Measurements from ENCODE around the gene KIF20A.

KIF20A gene

GRCh38 chr5:138230981-138231589, 52.2 kb downstream of the KIF20A start:
- no peak overlapping the region for H3K9ac ChIP-seq (ENCODE audit: low read length)
- no peak for TF ChIP-seq EZH2phosphoT487 (IDR thresholded peaks at IDR 0.05; ENCODE audit: low read length)
- TF ChIP-seq CTCF (IDR thresholded peaks at IDR 0.05; ENCODE audit: low read length), result no peak
- no peak for TF ChIP-seq EZH2 (optimal IDR thresholded peaks at IDR 0.05; ENCODE audit: low read depth, low read length)
- H4K20me1 ChIP-seq (ENCODE audit: insufficient read depth, low read length), result no peaks in the 10 kb centered on the region
- H3K9me2 ChIP-seq (replicated peaks; ENCODE audit: insufficient read depth, low read length), result no peaks in the 10 kb centered on the region
- H3K79me2 ChIP-seq (ENCODE audit: low read length), result no peaks in the 10 kb centered on the region
- H3K4me3 ChIP-seq (ENCODE audit: low read length), result no peak overlapping the region
- no peaks in the 10 kb centered on the region for H3F3A ChIP-seq (ENCODE audit: insufficient read depth, low read length)
- no peaks in the 10 kb centered on the region for H3K27me3 ChIP-seq (replicated peaks; ENCODE audit: insufficient read depth, low read length)
- no peaks in the 10 kb centered on the region for H3K4me1 ChIP-seq (ENCODE audit: low read length)
- no peaks in the 10 kb centered on the region for H3K36me3 ChIP-seq (replicated peaks; ENCODE audit: insufficient read depth, low read length)
- H2AFZ ChIP-seq (ENCODE audit: low read length), result no peak overlapping the region
- no peaks in the 10 kb centered on the region for H3K9me3 ChIP-seq (replicated peaks; ENCODE audit: insufficient read depth, low read length)
- no peak overlapping the region for H3K27ac ChIP-seq (ENCODE audit: low read length)
- DNase-seq, result no peak
- no peak overlapping the region for H3K4me2 ChIP-seq (ENCODE audit: low read depth, low read length)

GRCh38 chr5:138233280-138233679, 54.4 kb downstream of the KIF20A start:
- no peaks in the 10 kb centered on the region for H3K4me1 ChIP-seq (ENCODE audit: low read length)
- H3K27me3 ChIP-seq (replicated peaks; ENCODE audit: insufficient read depth, low read length), result no peaks in the 10 kb centered on the region
- H3K79me2 ChIP-seq (ENCODE audit: low read length), result no peaks in the 10 kb centered on the region
- no peak overlapping the region for H2AFZ ChIP-seq (ENCODE audit: low read length)
- no peaks in the 10 kb centered on the region for H3F3A ChIP-seq (ENCODE audit: insufficient read depth, low read length)
- no peak overlapping the region for H3K4me3 ChIP-seq (ENCODE audit: low read length)
- H3K9me2 ChIP-seq (replicated peaks; ENCODE audit: insufficient read depth, low read length), result no peaks in the 10 kb centered on the region
- H3K9ac ChIP-seq (ENCODE audit: low read length), result no peak overlapping the region
- H3K27ac ChIP-seq (ENCODE audit: low read length), result no peak overlapping the region
- no peaks in the 10 kb centered on the region for H3K36me3 ChIP-seq (replicated peaks; ENCODE audit: insufficient read depth, low read length)
- H4K20me1 ChIP-seq (ENCODE audit: insufficient read depth, low read length), result no peaks in the 10 kb centered on the region
- no peaks in the 10 kb centered on the region for H3K9me3 ChIP-seq (replicated peaks; ENCODE audit: insufficient read depth, low read length)
- H3K4me2 ChIP-seq (ENCODE audit: low read depth, low read length), result no peak overlapping the region
- TF ChIP-seq EZH2phosphoT487 (IDR thresholded peaks at IDR 0.05; ENCODE audit: low read length) (no peak), EZH2 (optimal IDR thresholded peaks at IDR 0.05; ENCODE audit: low read depth, low read length) (no peak), CTCF (IDR thresholded peaks at IDR 0.05; ENCODE audit: low read length) (no peak)
- DNase-seq, result no peak

GRCh38 chr5:138234651-138235050, 55.7 kb downstream of the KIF20A start:
- no peak overlapping the region for H3K27ac ChIP-seq (ENCODE audit: low read length)
- H2AFZ ChIP-seq (ENCODE audit: low read length), result no peak overlapping the region
- H3K4me3 ChIP-seq (ENCODE audit: low read length), result no peak overlapping the region
- no peak overlapping the region for H3K4me2 ChIP-seq (ENCODE audit: low read depth, low read length)
- no peaks in the 10 kb centered on the region for H3K9me3 ChIP-seq (replicated peaks; ENCODE audit: insufficient read depth, low read length)
- no peaks in the 10 kb centered on the region for H3K27me3 ChIP-seq (replicated peaks; ENCODE audit: insufficient read depth, low read length)
- no peak for DNase-seq
- H3K36me3 ChIP-seq (replicated peaks; ENCODE audit: insufficient read depth, low read length), result no peaks in the 10 kb centered on the region
- TF ChIP-seq CTCF (IDR thresholded peaks at IDR 0.05; ENCODE audit: low read length), result no peak
- TF ChIP-seq EZH2phosphoT487 (IDR thresholded peaks at IDR 0.05; ENCODE audit: low read length), result no peak
- no peak for TF ChIP-seq EZH2 (optimal IDR thresholded peaks at IDR 0.05; ENCODE audit: low read depth, low read length)
- H4K20me1 ChIP-seq (ENCODE audit: insufficient read depth, low read length), result no peaks in the 10 kb centered on the region
- no peaks in the 10 kb centered on the region for H3K79me2 ChIP-seq (ENCODE audit: low read length)
- no peaks in the 10 kb centered on the region for H3F3A ChIP-seq (ENCODE audit: insufficient read depth, low read length)
- H3K9me2 ChIP-seq (replicated peaks; ENCODE audit: insufficient read depth, low read length), result no peaks in the 10 kb centered on the region
- no peaks in the 10 kb centered on the region for H3K4me1 ChIP-seq (ENCODE audit: low read length)
- no peak overlapping the region for H3K9ac ChIP-seq (ENCODE audit: low read length)

Measured in MM.1S (cell line).